ENCODE results near the gene CCDC171. TPM values are rescaled to one million over a fixed set of nuclear protein-coding genes. Genes with fewer than 3 reads are reported as not detected.

Gene CCDC171
- total RNA-seq, 1 experiment from 2014 or later: 2.8 TPM

- Mint-ChIP-seq H3K9me3 (peaks cover 59% of the 10 kb centered on the region), H3K27ac (no peak overlapping the region), H3K27me3 (ENCODE audit: low read depth) (peaks cover 3% of the 10 kb centered on the region; the same call in 1 of the 2 replicates), H3K4me1 (no peaks in the 10 kb centered on the region), H3K36me3 (peaks cover 36% of the 10 kb centered on the region), H3K4me3 (no peak overlapping the region)
- ChIA-PET CTCF (no interaction called here), POLR2A (no interaction called here)
- ATAC-seq (no peak), DNase-seq (ENCODE audit: low spot score) (no peak)
- TF ChIP-seq ELF4 (CRISPR knock-in tag; IDR thresholded peaks at IDR 0.05; ENCODE audit: low read depth) (no peak), GTF2I (CRISPR knock-in tag; conservative IDR thresholded peaks at IDR 0.05) (no peak), ZNF138 (CRISPR knock-in tag; conservative IDR thresholded peaks at IDR 0.05) (no peak), CREM (CRISPR knock-in tag; IDR thresholded peaks at IDR 0.05) (no peak), ETV6 (CRISPR knock-in tag; IDR thresholded peaks at IDR 0.05) (no peak)
Measured at GRCh38 chr9:15813076-15813475, 260.2 kb downstream of the CCDC171 start.

- POLR2A ChIA-PET: no interaction called here
- H3K27me3 Mint-ChIP-seq (ENCODE audit: low read depth): no peaks in the 10 kb centered on the region
- DNase-seq (ENCODE audit: low spot score) (peak; percentile 23), ATAC-seq (peak; percentile 70)
- CTCF ChIA-PET: interaction anchor here (1.0 kb wide), 1 partner anchor 46 kb away, joined by 3 read pairs; no protein-coding TSS in a partner anchor
- H3K4me1 Mint-ChIP-seq: no peaks in the 10 kb centered on the region
- TF ChIP-seq FOXJ3 (CRISPR knock-in tag; IDR thresholded peaks at IDR 0.05; ENCODE audit: borderline replicate concordance): no peak
- TF ChIP-seq SMAD4 (CRISPR knock-in tag; IDR thresholded peaks at IDR 0.05): no peak
- TF ChIP-seq MLX (CRISPR knock-in tag; IDR thresholded peaks at IDR 0.05): no peak
- TF ChIP-seq USF2 (CRISPR knock-in tag; IDR thresholded peaks at IDR 0.05): no peak
- TF ChIP-seq SMAD3 (CRISPR knock-in tag; IDR thresholded peaks at IDR 0.05; ENCODE audit: borderline replicate concordance): no peak
- no peak for TF ChIP-seq KAT7 (CRISPR knock-in tag; IDR thresholded peaks at IDR 0.05; ENCODE audit: borderline replicate concordance)
- TF ChIP-seq RORB (CRISPR knock-in tag; IDR thresholded peaks at IDR 0.05): no peak
- no peak for TF ChIP-seq CTCF (IDR thresholded peaks at IDR 0.05)
- no peak for TF ChIP-seq ATF6 (CRISPR knock-in tag; IDR thresholded peaks at IDR 0.05)
- TF ChIP-seq PRDM15 (CRISPR knock-in tag; IDR thresholded peaks at IDR 0.05): no peak
- TF ChIP-seq MXD4 (CRISPR knock-in tag; IDR thresholded peaks at IDR 0.05; ENCODE audit: borderline replicate concordance): no peak
- H3K27ac Mint-ChIP-seq: no peak overlapping the region
- H3K9me3 Mint-ChIP-seq: peaks cover 7% of the 10 kb centered on the region; the same call in 1 of the 2 replicates
- H3K4me3 Mint-ChIP-seq: no peak overlapping the region
- no peaks in the 10 kb centered on the region for H3K36me3 Mint-ChIP-seq
Measured at GRCh38 chr9:15824310-15824709, 271.5 kb downstream of the CCDC171 start.
